HepG2 (cell line): ENCODE results near the gene HAUS7.

Source experiments
- CC2D1A ChIP-seq: sonication (generic); formaldehyde crosslinking; IDR thresholded peaks from 2 replicates; pipeline ENCODE4 v1.8.1; 2023; ENCODE audit warnings: mild to moderate bottlenecking, missing genetic modification reagents
- MTF1 ChIP-seq: sonication (generic); formaldehyde crosslinking; IDR thresholded peaks from 2 replicates; pipeline ENCODE4 v1.5.0; 2020; ENCODE audit warnings: missing genetic modification reagents
- ZBTB3 ChIP-seq: sonication (generic); formaldehyde crosslinking; IDR thresholded peaks from 2 replicates; pipeline ENCODE4 v1.4.0; 2020; ENCODE audit warnings: low read depth, mild to moderate bottlenecking, moderate library complexity, missing genetic modification reagents, borderline replicate concordance

DNA sequence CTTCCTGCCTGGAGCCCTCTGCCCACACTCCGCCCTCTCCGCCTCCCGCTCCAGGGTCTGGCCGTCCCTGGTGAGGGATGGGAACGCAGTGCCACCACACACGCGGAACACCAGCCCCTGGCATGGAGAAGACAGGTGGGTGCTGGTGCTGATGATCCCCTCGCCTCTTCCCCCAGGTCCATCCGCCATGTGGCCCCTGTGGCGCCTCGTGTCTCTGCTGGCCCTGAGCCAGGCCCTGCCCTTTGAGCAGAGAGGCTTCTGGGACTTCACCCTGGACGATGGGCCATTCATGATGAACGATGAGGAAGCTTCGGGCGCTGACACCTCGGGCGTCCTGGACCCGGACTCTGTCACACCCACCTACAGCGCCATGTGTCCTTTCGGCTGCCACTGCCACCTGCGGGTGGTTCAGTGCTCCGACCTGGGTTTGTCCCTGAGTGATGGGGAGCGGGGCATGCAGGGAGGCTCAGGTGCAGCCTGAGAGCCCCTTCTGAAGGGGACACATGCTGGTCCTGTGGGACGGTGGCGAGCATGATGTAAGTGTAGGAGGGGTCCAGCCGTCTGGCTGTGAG lies 34.2 kb upstream of the HAUS7 start:
- no peak for TF ChIP-seq ZBTB3 (CRISPR knock-in tag)
- TF ChIP-seq MTF1 (CRISPR knock-in tag): no peak
- no peak for TF ChIP-seq CC2D1A (CRISPR knock-in tag)
